Endothelial cell of umbilical vein (primary cell): Measurements from ENCODE around the gene PSMC2. TPM values are rescaled to one million over a fixed set of nuclear protein-coding genes. Genes with fewer than 3 reads are reported as not detected.

ENCODE experiments used
- BruUV-seq: library from RNA; stranded (reverse); fragments of 400-500 nt; replicated peaks from 2 replicates; lab custom pipeline; 2021; lab: Mats Ljungman, UMichigan
- CTCF ChIA-PET: fragments of 300-600, 350-600 bp; sonication (Branson Sonifier 250); formaldehyde crosslinking; loops from one replicate; lab custom pipeline; 2021; ENCODE audit warnings: antibody characterized with exemption, inconsistent platforms; lab: Charles Lee
- POLR2A ChIA-PET: fragments of 300-600, 350-600 bp; sonication (Branson Sonifier 250); formaldehyde crosslinking; loops from one replicate; lab custom pipeline; 2021; ENCODE audit warnings: antibody characterized with exemption, inconsistent platforms; lab: Charles Lee
- DNase-seq: peaks from one replicate; pipeline ENCODE4 v3.0.0-alpha.2; 2011; ENCODE audit warnings: low read depth, low spot score
- FAIRE-seq: peaks from 2 replicates; lab custom pipeline; 2011; peaks lifted over from hg19 to GRCh38; lab: Jason Lieb, UNC
- H2AFZ ChIP-seq: 2 replicates; pipeline ENCODE4 v1.6.0; 2012; ENCODE audit warnings: low read depth, low read length, control low read depth, inconsistent platforms
- H3K27ac ChIP-seq: 2 replicates; pipeline ENCODE4 v1.5.1; 2011; ENCODE audit warnings: low read depth, mild to moderate bottlenecking, control low read depth, low read length, moderate library complexity; ENCODE audit not compliant: insufficient read depth
- H3K27me3 ChIP-seq, 2 experiments: 2 replicates each; pipeline versions ENCODE4 v1.6.0 to v1.6.1; 2011; ENCODE audit warnings: low read length in 2 of 2, mixed read lengths in 1 of 2; ENCODE audit not compliant: control insufficient read depth in 2 of 2, insufficient read depth in 2 of 2
- H3K36me3 ChIP-seq, 2 experiments: 2 replicates in 1 of 2; 3 replicates in 1 of 2; pipeline ENCODE4 v1.5.1; 2011; ENCODE audit warnings: low read length in 2 of 2, mild to moderate bottlenecking in 1 of 2, moderate library complexity in 1 of 2; ENCODE audit not compliant: control insufficient read depth in 2 of 2, insufficient read depth in 2 of 2; ENCODE audit errors: extremely low read depth in 1 of 2
- H3K4me1 ChIP-seq: 3 replicates; pipeline ENCODE4 v1.5.1; 2011; ENCODE audit warnings: mild to moderate bottlenecking, low read length; ENCODE audit not compliant: control insufficient read depth, insufficient read depth; ENCODE audit errors: extremely low read depth
- H3K4me2 ChIP-seq: 2 replicates; pipeline ENCODE4 v1.6.1; 2011; ENCODE audit warnings: low read length, control low read depth, mixed read lengths; ENCODE audit not compliant: insufficient read depth
- H3K4me3 ChIP-seq, 3 experiments: fragments of 200-600 bp in 1 of 3; sonication (generic), shearing (Covaris generic) in 1 of 3; replicated peaks in 1 of 3; 2 replicates each; pipeline ENCODE4 v1.5.1; 2011 to 2016; ENCODE audit warnings: control low read depth in 3 of 3, low read length in 3 of 3, mild to moderate bottlenecking in 2 of 3, inconsistent platforms in 1 of 3, low read depth in 1 of 3, moderate library complexity in 1 of 3; ENCODE audit not compliant: insufficient read depth in 1 of 3
- H3K79me2 ChIP-seq: 2 replicates; pipeline ENCODE4 v1.6.0; 2012; ENCODE audit warnings: low read length, inconsistent platforms; ENCODE audit not compliant: control insufficient read depth, insufficient read depth
- H3K9ac ChIP-seq: replicated peaks from 2 replicates; pipeline ENCODE3; 2011; ENCODE audit warnings: low read length, control low read depth; ENCODE audit not compliant: insufficient read depth; ENCODE audit errors: extremely low read depth
- H3K9me1 ChIP-seq: replicated peaks from 3 replicates; pipeline ENCODE4 v1.6.0; 2011; ENCODE audit warnings: mild to moderate bottlenecking, low read length; ENCODE audit not compliant: control insufficient read depth, insufficient read depth; ENCODE audit errors: extremely low read depth
- H3K9me3 ChIP-seq: replicated peaks from 2 replicates; pipeline ENCODE4 v1.5.1; 2012; ENCODE audit warnings: low read length, inconsistent platforms; ENCODE audit not compliant: control insufficient read depth, insufficient read depth
- H4K20me1 ChIP-seq: replicated peaks from 2 replicates; pipeline ENCODE3; 2011; ENCODE audit warnings: mild to moderate bottlenecking, low read length; ENCODE audit not compliant: control insufficient read depth, insufficient read depth; ENCODE audit errors: extremely low read depth
- CTCF ChIP-seq, 2 donors: IDR thresholded peaks; 1 replicate in 1 of 2; 2 replicates in 1 of 2; pipeline ENCODE4 v1.5.1; 2011; ENCODE audit warnings: low read length in 2 of 2, mild to moderate bottlenecking in 2 of 2, moderate library complexity in 2 of 2, control low read depth in 1 of 2, inconsistent platforms in 1 of 2, low read depth in 1 of 2; ENCODE audit not compliant: insufficient read depth in 1 of 2; ENCODE audit errors: extremely low read depth in 1 of 2
- EZH2 ChIP-seq: IDR thresholded peaks from 2 replicates; pipeline ENCODE4 v1.6.1; 2012; ENCODE audit warnings: borderline replicate concordance, low read depth, mild to moderate bottlenecking, moderate library complexity, low read length, inconsistent platforms; ENCODE audit not compliant: severe bottlenecking
- FOS ChIP-seq: IDR thresholded peaks from 2 replicates; pipeline ENCODE4 v1.6.1; 2011; ENCODE audit warnings: mild to moderate bottlenecking, low read length, moderate library complexity, borderline replicate concordance; ENCODE audit not compliant: insufficient read depth
- GATA2 ChIP-seq: IDR thresholded peaks from 2 replicates; pipeline ENCODE4 v1.7.0; 2011; ENCODE audit warnings: low read depth, mild to moderate bottlenecking, moderate library complexity, mixed read lengths, low read length; ENCODE audit not compliant: insufficient read length, insufficient read depth
- JUN ChIP-seq: IDR thresholded peaks from 2 replicates; pipeline ENCODE4 v1.6.1; 2011; ENCODE audit warnings: borderline replicate concordance, low read depth; ENCODE audit not compliant: insufficient read length, insufficient read depth
- MAX ChIP-seq: IDR thresholded peaks from 2 replicates; pipeline ENCODE4 v1.6.1; 2011; ENCODE audit not compliant: insufficient read depth, insufficient read length
- MYC ChIP-seq: IDR thresholded peaks from one replicate; pipeline ENCODE4 v1.6.1; 2011; ENCODE audit warnings: mild to moderate bottlenecking, low read depth, low read length
- POLR2A ChIP-seq: IDR thresholded peaks from 2 replicates; pipeline ENCODE4 v1.6.1; 2012; ENCODE audit warnings: low read depth, mild to moderate bottlenecking, control low read depth, low read length
- POLR2AphosphoS5 ChIP-seq: IDR thresholded peaks from 2 replicates; pipeline ENCODE4 v1.6.1; 2012; ENCODE audit warnings: low read depth, mild to moderate bottlenecking, control low read depth, low read length, moderate library complexity; ENCODE audit not compliant: insufficient read depth
- dilution Hi-C: fragments of 300-500 bp; cut with MboI; formaldehyde crosslinking; loops from one replicate; pipeline ENCODE4 v1.15.0; 2019; ENCODE audit warnings: low sequenced_read_pairs; ENCODE audit not compliant: extremely low pct_ligation_motif_present
- intact Hi-C: fragments of 100-400 bp; cut with micrococcal nuclease; formaldehyde crosslinking; loops from one replicate; pipeline ENCODE4 v1.10.0; 2022
- polyA plus RNA-seq, 4 experiments: library from polyadenylated mRNA; depleted of rRNA in 3 of 4; stranded (reverse) in 3 of 4; unstranded in 1 of 4; fragments of >200 nt; gene quantifications; 2 replicates each; pipeline versions ENCODE4 v1.2.1 to v1.2.3, GENCODE V29; 2011 to 2012; ENCODE audit warnings: missing spikeins in 1 of 4
- total RNA-seq: library from RNA; stranded (reverse); gene quantifications from 2 replicates; pipeline ENCODE4 v1.2.3, GENCODE V29; 2021

The PSMC2 gene
- total and polyA plus RNA-seq, 2 donors (not counting 3 experiments of a cell fraction or from before 2014, with no cell fraction given), result 109 to 147 TPM

- no peak overlapping the region for H3K9ac ChIP-seq
- intact Hi-C loops (no loop called here), dilution Hi-C loops (no loop called here)
- H2AFZ ChIP-seq, result no peak overlapping the region
- FAIRE-seq, result no peak
- ChIA-PET POLR2A (no interaction called here), CTCF (interaction anchor here (1.5 kb wide), 1 partner anchor 12 kb away, joined by 3 read pairs; no protein-coding TSS in a partner anchor)
- DNase-seq, result no peak
- H3K4me1 ChIP-seq, result no peaks in the 10 kb centered on the region
- TF ChIP-seq GATA2 (no peak), EZH2 (no peak), JUN (no peak), MYC (no peak), POLR2A (no peak), MAX (no peak), FOS (no peak), CTCF (IDR thresholded peaks at IDR 0.05; ENCODE audit: extremely low read depth in 1 of 2, insufficient read depth in 1 of 2, low read depth in 1 of 2, low read length in 2 of 2) (no peak), POLR2AphosphoS5 (no peak)
- H3K9me1 ChIP-seq, result no peaks in the 10 kb centered on the region
- no peak overlapping the region for H3K4me3 ChIP-seq
- no peaks in the 10 kb centered on the region for H3K9me3 ChIP-seq
- peaks cover 7% of the 10 kb centered on the region in 2 experiments for H3K27me3 ChIP-seq
- no peak overlapping the region for H3K4me2 ChIP-seq
- no peaks in the 10 kb centered on the region for H3K36me3 ChIP-seq
- no TSS peak for BruUV-seq
- no peaks in the 10 kb centered on the region for H3K79me2 ChIP-seq
- H3K27ac ChIP-seq, result no peak overlapping the region
- no peaks in the 10 kb centered on the region for H4K20me1 ChIP-seq
Observed at GRCh38 chr7:103379270-103379975, 32.0 kb downstream of the PSMC2 start.
